Liver (tissue), 3 donors: Measurements from ENCODE around the gene GNG13.

Experiments used
- FOXA2 ChIP-seq: IDR thresholded peaks from 2 replicates; pipeline ENCODE4 v1.6.1; 2016; ENCODE audit warnings: antibody characterized with exemption
- GABPA ChIP-seq, 2 donors: IDR thresholded peaks in 1 of 2; conservative IDR thresholded peaks in 1 of 2; 2 replicates each; pipeline ENCODE4 v1.6.1; 2016; ENCODE audit warnings: antibody characterized with exemption in 2 of 2, mild to moderate bottlenecking in 1 of 2, moderate library complexity in 1 of 2
- HNF4G ChIP-seq: IDR thresholded peaks from 2 replicates; pipeline ENCODE4 v1.6.1; 2016; ENCODE audit warnings: antibody characterized with exemption
- RAD21 ChIP-seq, 2 donors: IDR thresholded peaks; 2 replicates each; pipeline ENCODE4 v1.6.1; 2016; ENCODE audit warnings: antibody characterized with exemption in 2 of 2, mild to moderate bottlenecking in 2 of 2
- TAF1 ChIP-seq: conservative IDR thresholded peaks from 2 replicates; pipeline ENCODE4 v1.6.1; 2016; ENCODE audit warnings: antibody characterized with exemption, mild to moderate bottlenecking
- TF ChIP-seq, protein P1 (sequence below): fragments of 150-350 bp; IDR thresholded peaks from 2 replicates; pipeline ENCODE4 v1.5.1; 2017; ENCODE audit warnings: improper control_type of control experiment, low read depth, low read length; ENCODE audit not compliant: missing input control
- TF ChIP-seq, protein P2 (sequence below): IDR thresholded peaks from 2 replicates; pipeline ENCODE4 v1.6.1; 2016; ENCODE audit warnings: antibody characterized with exemption
- TF ChIP-seq, protein P3 (sequence below): IDR thresholded peaks from 2 replicates; pipeline ENCODE4 v1.6.1; 2016; ENCODE audit warnings: antibody characterized with exemption
- TF ChIP-seq, protein P4 (sequence below): IDR thresholded peaks from 2 replicates; pipeline ENCODE4 v1.6.1; 2016; ENCODE audit warnings: antibody characterized with exemption, mild to moderate bottlenecking
- donor health status: healthy.
- donor health status: healthy.

DNA sequence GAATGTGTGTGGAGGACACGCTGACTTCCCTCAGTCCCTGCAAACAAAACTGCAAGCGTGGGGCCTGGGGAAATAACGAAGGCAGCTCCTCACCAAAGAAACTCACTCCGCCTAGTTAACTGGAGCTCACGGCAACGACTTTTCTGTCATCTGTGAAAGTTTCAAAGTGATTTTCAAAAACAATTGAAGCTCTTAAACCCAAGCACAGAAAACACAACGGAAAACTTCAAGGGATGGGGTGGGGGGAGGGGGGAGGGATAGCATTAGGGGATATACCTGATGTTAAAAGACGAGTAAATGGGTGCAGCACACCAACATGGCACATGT, 3.2 kb upstream of the GNG13 start:
- TF ChIP-seq, protein P1, sequence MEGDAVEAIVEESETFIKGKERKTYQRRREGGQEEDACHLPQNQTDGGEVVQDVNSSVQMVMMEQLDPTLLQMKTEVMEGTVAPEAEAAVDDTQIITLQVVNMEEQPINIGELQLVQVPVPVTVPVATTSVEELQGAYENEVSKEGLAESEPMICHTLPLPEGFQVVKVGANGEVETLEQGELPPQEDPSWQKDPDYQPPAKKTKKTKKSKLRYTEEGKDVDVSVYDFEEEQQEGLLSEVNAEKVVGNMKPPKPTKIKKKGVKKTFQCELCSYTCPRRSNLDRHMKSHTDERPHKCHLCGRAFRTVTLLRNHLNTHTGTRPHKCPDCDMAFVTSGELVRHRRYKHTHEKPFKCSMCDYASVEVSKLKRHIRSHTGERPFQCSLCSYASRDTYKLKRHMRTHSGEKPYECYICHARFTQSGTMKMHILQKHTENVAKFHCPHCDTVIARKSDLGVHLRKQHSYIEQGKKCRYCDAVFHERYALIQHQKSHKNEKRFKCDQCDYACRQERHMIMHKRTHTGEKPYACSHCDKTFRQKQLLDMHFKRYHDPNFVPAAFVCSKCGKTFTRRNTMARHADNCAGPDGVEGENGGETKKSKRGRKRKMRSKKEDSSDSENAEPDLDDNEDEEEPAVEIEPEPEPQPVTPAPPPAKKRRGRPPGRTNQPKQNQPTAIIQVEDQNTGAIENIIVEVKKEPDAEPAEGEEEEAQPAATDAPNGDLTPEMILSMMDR, result no peak
- TF ChIP-seq, protein P2, sequence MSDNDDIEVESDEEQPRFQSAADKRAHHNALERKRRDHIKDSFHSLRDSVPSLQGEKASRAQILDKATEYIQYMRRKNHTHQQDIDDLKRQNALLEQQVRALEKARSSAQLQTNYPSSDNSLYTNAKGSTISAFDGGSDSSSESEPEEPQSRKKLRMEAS, result no peak
- TF ChIP-seq GABPA (IDR thresholded peaks at IDR 0.05 in 1 of 2, conservative IDR thresholded peaks at IDR 0.05 in 1 of 2), result no peak
- TF ChIP-seq, protein P3, sequence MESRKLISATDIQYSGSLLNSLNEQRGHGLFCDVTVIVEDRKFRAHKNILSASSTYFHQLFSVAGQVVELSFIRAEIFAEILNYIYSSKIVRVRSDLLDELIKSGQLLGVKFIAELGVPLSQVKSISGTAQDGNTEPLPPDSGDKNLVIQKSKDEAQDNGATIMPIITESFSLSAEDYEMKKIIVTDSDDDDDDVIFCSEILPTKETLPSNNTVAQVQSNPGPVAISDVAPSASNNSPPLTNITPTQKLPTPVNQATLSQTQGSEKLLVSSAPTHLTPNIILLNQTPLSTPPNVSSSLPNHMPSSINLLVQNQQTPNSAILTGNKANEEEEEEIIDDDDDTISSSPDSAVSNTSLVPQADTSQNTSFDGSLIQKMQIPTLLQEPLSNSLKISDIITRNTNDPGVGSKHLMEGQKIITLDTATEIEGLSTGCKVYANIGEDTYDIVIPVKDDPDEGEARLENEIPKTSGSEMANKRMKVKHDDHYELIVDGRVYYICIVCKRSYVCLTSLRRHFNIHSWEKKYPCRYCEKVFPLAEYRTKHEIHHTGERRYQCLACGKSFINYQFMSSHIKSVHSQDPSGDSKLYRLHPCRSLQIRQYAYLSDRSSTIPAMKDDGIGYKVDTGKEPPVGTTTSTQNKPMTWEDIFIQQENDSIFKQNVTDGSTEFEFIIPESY, result no peak
- no peak for TF ChIP-seq TAF1
- TF ChIP-seq FOXA2, result no peak
- TF ChIP-seq, protein P4, sequence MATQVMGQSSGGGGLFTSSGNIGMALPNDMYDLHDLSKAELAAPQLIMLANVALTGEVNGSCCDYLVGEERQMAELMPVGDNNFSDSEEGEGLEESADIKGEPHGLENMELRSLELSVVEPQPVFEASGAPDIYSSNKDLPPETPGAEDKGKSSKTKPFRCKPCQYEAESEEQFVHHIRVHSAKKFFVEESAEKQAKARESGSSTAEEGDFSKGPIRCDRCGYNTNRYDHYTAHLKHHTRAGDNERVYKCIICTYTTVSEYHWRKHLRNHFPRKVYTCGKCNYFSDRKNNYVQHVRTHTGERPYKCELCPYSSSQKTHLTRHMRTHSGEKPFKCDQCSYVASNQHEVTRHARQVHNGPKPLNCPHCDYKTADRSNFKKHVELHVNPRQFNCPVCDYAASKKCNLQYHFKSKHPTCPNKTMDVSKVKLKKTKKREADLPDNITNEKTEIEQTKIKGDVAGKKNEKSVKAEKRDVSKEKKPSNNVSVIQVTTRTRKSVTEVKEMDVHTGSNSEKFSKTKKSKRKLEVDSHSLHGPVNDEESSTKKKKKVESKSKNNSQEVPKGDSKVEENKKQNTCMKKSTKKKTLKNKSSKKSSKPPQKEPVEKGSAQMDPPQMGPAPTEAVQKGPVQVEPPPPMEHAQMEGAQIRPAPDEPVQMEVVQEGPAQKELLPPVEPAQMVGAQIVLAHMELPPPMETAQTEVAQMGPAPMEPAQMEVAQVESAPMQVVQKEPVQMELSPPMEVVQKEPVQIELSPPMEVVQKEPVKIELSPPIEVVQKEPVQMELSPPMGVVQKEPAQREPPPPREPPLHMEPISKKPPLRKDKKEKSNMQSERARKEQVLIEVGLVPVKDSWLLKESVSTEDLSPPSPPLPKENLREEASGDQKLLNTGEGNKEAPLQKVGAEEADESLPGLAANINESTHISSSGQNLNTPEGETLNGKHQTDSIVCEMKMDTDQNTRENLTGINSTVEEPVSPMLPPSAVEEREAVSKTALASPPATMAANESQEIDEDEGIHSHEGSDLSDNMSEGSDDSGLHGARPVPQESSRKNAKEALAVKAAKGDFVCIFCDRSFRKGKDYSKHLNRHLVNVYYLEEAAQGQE, result no peak
- TF ChIP-seq RAD21 (IDR thresholded peaks at IDR 0.05), result no peak
- TF ChIP-seq HNF4G, result no peak
